Activated CD8-positive, alpha-beta memory T cell treated with anti-CD3 and anti-CD28 coated beads, Interleukin-2, amount 10 ng/mL, durations not matched to agents 7 days and 5 days (primary cell): ENCODE results near the gene PTX3. TPM values are rescaled to one million over a fixed set of nuclear protein-coding genes. Genes with fewer than 3 reads are reported as not detected.

Experiments
- ATAC-seq: fragments of 150-1000 bp; cut with Tn5 transposase; one replicate; pipeline ENCODE4 v1.10.0; 2021; ENCODE audit warnings: moderate library complexity
- CTCF ChIA-PET: fragments of 350-600 bp; sonication (Branson Sonifier 250); formaldehyde crosslinking; loops from one replicate; lab custom pipeline; 2021; ENCODE audit warnings: antibody characterized with exemption; lab: Charles Lee
- DNase-seq: peaks from one replicate; pipeline ENCODE4 v3.0.0-alpha.2; 2020
- H3K27ac Mint-ChIP-seq: one replicate; pipeline ENCODE4 v1.8.0; 2021; ENCODE audit warnings: mild to moderate bottlenecking, mixed read lengths
- H3K27me3 Mint-ChIP-seq: one replicate; pipeline ENCODE4 v1.8.0; 2021; ENCODE audit warnings: mixed read lengths
- H3K36me3 Mint-ChIP-seq: one replicate; pipeline ENCODE4 v1.8.0; 2021; ENCODE audit warnings: mild to moderate bottlenecking, mixed read lengths
- H3K4me1 Mint-ChIP-seq: one replicate; pipeline ENCODE4 v1.8.0; 2021; ENCODE audit warnings: mixed read lengths
- H3K4me3 Mint-ChIP-seq: one replicate; pipeline ENCODE4 v1.8.0; 2021; ENCODE audit warnings: mild to moderate bottlenecking, moderate library complexity, mixed read lengths
- H3K9me3 Mint-ChIP-seq: one replicate; pipeline ENCODE4 v1.8.0; 2022; ENCODE audit warnings: low read depth, mixed read lengths
- total RNA-seq, 2 experiments: library from RNA; stranded (reverse); gene quantifications; one replicate each; pipeline ENCODE4 v1.2.3, GENCODE V29; 2021

Gene PTX3
- total RNA-seq, 2 experiments from 2014 or later, result not detected

- Mint-ChIP-seq H3K36me3 (no peaks in the 10 kb centered on the region), H3K4me3 (no peak overlapping the region), H3K9me3 (no peaks in the 10 kb centered on the region), H3K27me3 (peaks cover 3% of the 10 kb centered on the region), H3K27ac (no peak overlapping the region), H3K4me1 (no peaks in the 10 kb centered on the region)
- DNase-seq (no peak), ATAC-seq (no peak)
- CTCF ChIA-PET, result no interaction called here
Measured at GRCh38 chr3:157471064-157471463, 34.4 kb downstream of the PTX3 start.

- DNase-seq, result no peak
- Mint-ChIP-seq H3K9me3 (no peaks in the 10 kb centered on the region), H3K4me1 (no peaks in the 10 kb centered on the region), H3K36me3 (no peaks in the 10 kb centered on the region), H3K4me3 (no peak overlapping the region), H3K27ac (no peak overlapping the region), H3K27me3 (peaks cover 3% of the 10 kb centered on the region)
- ATAC-seq, result no peak
- CTCF ChIA-PET, result interaction anchor here (0.7 kb wide), 1 partner anchor 14 kb away, joined by 3 read pairs; no protein-coding TSS in a partner anchor
Measured at GRCh38 chr3:157472648-157473047, 36.0 kb downstream of the PTX3 start.

GRCh38 chr3:157475921-157476414 is 39.3 kb downstream of the PTX3 start:
- Mint-ChIP-seq H3K27me3 (peaks cover 5% of the 10 kb centered on the region), H3K4me3 (no peak overlapping the region), H3K4me1 (no peaks in the 10 kb centered on the region), H3K9me3 (no peaks in the 10 kb centered on the region), H3K27ac (no peak overlapping the region), H3K36me3 (no peaks in the 10 kb centered on the region)
- CTCF ChIA-PET, result no interaction called here
- ATAC-seq (no peak), DNase-seq (no peak)

GRCh38 chr3:157477441-157477840 is 40.8 kb downstream of the PTX3 start:
- DNase-seq (no peak), ATAC-seq (no peak)
- CTCF ChIA-PET, result no interaction called here
- no peak overlapping the region for H3K27ac Mint-ChIP-seq
- H3K4me1 Mint-ChIP-seq, result no peaks in the 10 kb centered on the region
- H3K36me3 Mint-ChIP-seq, result no peaks in the 10 kb centered on the region
- H3K9me3 Mint-ChIP-seq, result no peaks in the 10 kb centered on the region
- peaks cover 10% of the 10 kb centered on the region for H3K27me3 Mint-ChIP-seq
- H3K4me3 Mint-ChIP-seq, result no peak overlapping the region

- no peaks in the 10 kb centered on the region for H3K4me1 Mint-ChIP-seq
- H3K27ac Mint-ChIP-seq, result no peak overlapping the region
- no peaks in the 10 kb centered on the region for H3K9me3 Mint-ChIP-seq
- DNase-seq (no peak), ATAC-seq (no peak)
- CTCF ChIA-PET, result no interaction called here
- H3K4me3 Mint-ChIP-seq, result no peak overlapping the region
- H3K36me3 Mint-ChIP-seq, result no peaks in the 10 kb centered on the region
- peaks cover 16% of the 10 kb centered on the region for H3K27me3 Mint-ChIP-seq
Measured at GRCh38 chr3:157479464-157480243, 43.0 kb downstream of the PTX3 start.

GRCh38 chr3:157487339-157487738 is 50.7 kb downstream of the PTX3 start:
- no peaks in the 10 kb centered on the region for H3K36me3 Mint-ChIP-seq
- no peak overlapping the region for H3K27ac Mint-ChIP-seq
- DNase-seq, result no peak
- H3K4me1 Mint-ChIP-seq, result no peaks in the 10 kb centered on the region
- CTCF ChIA-PET, result no interaction called here
- ATAC-seq, result no peak
- H3K9me3 Mint-ChIP-seq, result no peaks in the 10 kb centered on the region
- H3K4me3 Mint-ChIP-seq, result no peak overlapping the region
- H3K27me3 Mint-ChIP-seq, result peaks cover 7% of the 10 kb centered on the region

- no peak for ATAC-seq
- CTCF ChIA-PET, result no interaction called here
- Mint-ChIP-seq H3K9me3 (no peaks in the 10 kb centered on the region), H3K27ac (no peak overlapping the region), H3K36me3 (no peaks in the 10 kb centered on the region), H3K4me3 (no peak overlapping the region), H3K27me3 (peaks cover 3% of the 10 kb centered on the region), H3K4me1 (no peaks in the 10 kb centered on the region)
- no peak for DNase-seq
Measured at GRCh38 chr3:157488144-157488543, 51.5 kb downstream of the PTX3 start.

GRCh38 chr3:157491136-157491535 is 54.5 kb downstream of the PTX3 start:
- CTCF ChIA-PET, result no interaction called here
- peaks cover 8% of the 10 kb centered on the region for H3K27me3 Mint-ChIP-seq
- no peaks in the 10 kb centered on the region for H3K4me1 Mint-ChIP-seq
- DNase-seq (no peak), ATAC-seq (no peak)
- no peak overlapping the region for H3K27ac Mint-ChIP-seq
- H3K4me3 Mint-ChIP-seq, result no peak overlapping the region
- no peaks in the 10 kb centered on the region for H3K9me3 Mint-ChIP-seq
- H3K36me3 Mint-ChIP-seq, result no peaks in the 10 kb centered on the region

Other genes with a start within 250 kb of the PTX3 start
- not detected for gene VEPH1, start 66.6 kb downstream of the PTX3 start, total RNA-seq